Transverse colon (tissue), 3 donors: ENCODE data around the gene SNRNP48.

Source experiments
- CTCF ChIP-seq, 5 experiments: fragments of 200-600 bp in 3 of 5; fragments of 450-650 bp in 2 of 5; sonication (generic) in 3 of 5; IDR thresholded peaks; 1 replicate in 2 of 5; 2 replicates in 3 of 5; pipeline ENCODE4 v1.5.1; 2016 to 2017; ENCODE audit warnings: antibody characterized with exemption in 5 of 5, inconsistent platforms in 3 of 5, mild to moderate bottlenecking in 2 of 5, moderate library complexity in 1 of 5
- POLR2A ChIP-seq: fragments of 450-650 bp; IDR thresholded peaks from one replicate; pipeline ENCODE4 v1.6.1; 2016; ENCODE audit warnings: antibody characterized with exemption, mild to moderate bottlenecking, moderate library complexity

GRCh38 chr6:7569082-7569481, 20.9 kb upstream of the SNRNP48 start:
- TF ChIP-seq CTCF (IDR thresholded peaks at IDR 0.05) (no peak), POLR2A (no peak)
